ENCODE measurements around the gene REL. TPM values are rescaled to one million over a fixed set of nuclear protein-coding genes. Genes with fewer than 3 reads are reported as not detected.
A peak's percentile ranks its signal among the peaks of the same experiment; 100 is the strongest.

Gene REL
- 10 to 100 TPM; 27.1 to 28.8 TPM for total RNA-seq
- 10 to 100 TPM; 12.5 to 20.0 (median 13.7) TPM for polyA plus RNA-seq
- total RNA-seq = 25.7 to 164 (median 109) reads per million in 6 experiments

- Mint-ChIP-seq H3K27me3 (no peaks in the 10 kb centered on the region), H3K36me3 (no peaks in the 10 kb centered on the region), H3K9me3 (no peaks in the 10 kb centered on the region), H3K27ac (peak within 1 kb of the TSS; percentile 92 to 100 (median 98)), H3K4me1 (peaks cover 18 to 40% (median 32%) of the 10 kb centered on the region in 4 donors), H3K4me3 (peak within 1 kb of the TSS; percentile 90 to 99 (median 96))
- DNase-seq = peak; percentile 84 to 94 (median 88)
- ATAC-seq = peak; percentile 84 to 85
- POLR2A ChIA-PET = interaction anchor here (0.6 to 4.7 kb wide), 13 partner anchors 8 to 657 kb away, joined by 3 to 74 read pairs (median 8); partner anchors contain the start of genes PAPOLG and XPO1
Measured at GRCh38 chr2:60881047-60881932, at the start of gene REL. Gene REL (plus strand): TSS chr2:60881574. CDS start chr2:60881841, 267 bp downstream.

- Mint-ChIP-seq H3K27ac (no peak overlapping the region), H3K27me3 (peaks cover 1 to 26% (median 6%) of the 10 kb centered on the region in 5 donors), H3K36me3 (peaks cover 0 to 3% (median 0%) of the 10 kb centered on the region in 3 donors), H3K4me3 (no peak overlapping the region), H3K9me3 (no peaks in the 10 kb centered on the region), H3K4me1 (peaks cover 0 to 28% (median 4%) of the 10 kb centered on the region in 4 donors)
- DNase-seq (no peak), ATAC-seq (no peak)
- POLR2A ChIA-PET = no interaction called here
Measured at GRCh38 chr2:60831921-60832320, 49.5 kb upstream of the REL start.

DNA sequence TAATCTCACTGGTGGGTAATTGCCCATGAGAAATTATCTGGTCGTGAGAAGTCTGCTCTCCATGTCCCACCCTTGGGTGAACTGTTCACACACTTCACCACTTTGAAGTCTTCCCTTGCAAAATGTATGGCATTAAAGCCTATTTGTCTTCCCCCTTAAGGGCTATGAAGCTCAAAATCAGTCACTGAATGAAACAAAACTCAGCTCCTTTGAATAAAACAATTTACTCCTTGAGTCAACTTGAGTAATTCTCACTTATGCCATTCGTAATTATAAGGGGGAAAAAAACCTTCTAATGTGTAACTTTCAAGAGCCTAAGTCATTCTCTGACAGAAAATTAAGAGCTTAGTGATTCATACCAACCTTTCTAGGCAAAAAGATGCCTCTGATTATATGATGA is 48.8 kb upstream of the REL start:
- H3K27me3 Mint-ChIP-seq = peaks cover 1 to 26% (median 6%) of the 10 kb centered on the region in 5 donors
- no peaks in the 10 kb centered on the region for H3K9me3 Mint-ChIP-seq
- no peak for DNase-seq
- H3K36me3 Mint-ChIP-seq = peaks cover 0 to 3% (median 0%) of the 10 kb centered on the region in 3 donors
- POLR2A ChIA-PET = interaction anchor here (0.5 kb wide), 1 partner anchor 31 kb away, joined by 3 read pairs; no protein-coding TSS in a partner anchor
- H3K4me3 Mint-ChIP-seq = no peak overlapping the region
- peaks cover 0 to 29% (median 3%) of the 10 kb centered on the region in 4 donors for H3K4me1 Mint-ChIP-seq
- no peak for ATAC-seq
- no peak overlapping the region for H3K27ac Mint-ChIP-seq

- DNase-seq (no peak), ATAC-seq (peak in 1 of 2 donors; percentile 23)
- POLR2A ChIA-PET = no interaction called here
- no peak overlapping the region for H3K4me3 Mint-ChIP-seq
- H3K27me3 Mint-ChIP-seq = peaks cover 1 to 26% (median 6%) of the 10 kb centered on the region in 5 donors
- no peaks in the 10 kb centered on the region for H3K9me3 Mint-ChIP-seq
- H3K36me3 Mint-ChIP-seq = peaks cover 0 to 3% (median 0%) of the 10 kb centered on the region in 3 donors
- peak overlapping the region in 3 of 10 donors; percentile 29 to 83 (median 64) for H3K27ac Mint-ChIP-seq
- H3K4me1 Mint-ChIP-seq = peaks cover 0 to 36% (median 3%) of the 10 kb centered on the region in 4 donors
Measured at GRCh38 chr2:60834270-60834717, 47.1 kb upstream of the REL start.

GRCh38 chr2:60836491-60836890 is 44.9 kb upstream of the REL start:
- DNase-seq (no peak), ATAC-seq (no peak)
- peaks cover 0 to 18% (median 3%) of the 10 kb centered on the region in 5 donors for H3K27me3 Mint-ChIP-seq
- POLR2A ChIA-PET = no interaction called here
- H3K9me3 Mint-ChIP-seq = no peaks in the 10 kb centered on the region
- H3K4me1 Mint-ChIP-seq = peaks cover 7 to 52% (median 12%) of the 10 kb centered on the region in 4 donors
- no peak overlapping the region for H3K4me3 Mint-ChIP-seq
- H3K36me3 Mint-ChIP-seq = no peaks in the 10 kb centered on the region
- no peak overlapping the region for H3K27ac Mint-ChIP-seq

DNA sequence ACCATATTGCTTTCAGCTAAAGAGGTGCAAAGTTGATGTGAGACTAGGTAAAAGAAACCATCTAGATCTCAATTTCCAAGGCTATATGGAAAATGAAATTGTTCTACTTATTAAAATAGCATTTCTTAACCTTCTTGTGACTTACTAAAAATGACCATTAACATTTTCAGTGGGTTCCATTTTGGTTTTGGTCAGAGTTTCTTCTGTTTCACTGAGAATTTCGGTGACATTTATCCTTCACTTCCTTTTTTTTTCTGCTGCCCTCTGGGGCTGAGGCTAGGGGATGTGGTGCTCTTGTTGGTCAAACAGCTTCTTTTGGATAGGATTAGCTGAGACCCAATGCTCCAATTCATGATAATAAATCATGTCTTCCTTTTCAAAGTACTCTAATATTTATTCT is 44.3 kb upstream of the REL start:
- POLR2A ChIA-PET = no interaction called here
- DNase-seq = no peak
- H3K4me3 Mint-ChIP-seq = no peak overlapping the region
- H3K4me1 Mint-ChIP-seq = peaks cover 7 to 53% (median 12%) of the 10 kb centered on the region in 4 donors
- peaks cover 0 to 18% (median 3%) of the 10 kb centered on the region in 5 donors for H3K27me3 Mint-ChIP-seq
- H3K9me3 Mint-ChIP-seq = no peaks in the 10 kb centered on the region
- no peaks in the 10 kb centered on the region for H3K36me3 Mint-ChIP-seq
- no peak overlapping the region for H3K27ac Mint-ChIP-seq
- ATAC-seq = no peak

GRCh38 chr2:60838481-60838880 is 42.9 kb upstream of the REL start:
- Mint-ChIP-seq H3K27me3 (peaks cover 0 to 18% (median 1%) of the 10 kb centered on the region in 5 donors), H3K9me3 (no peaks in the 10 kb centered on the region), H3K4me1 (peaks cover 7 to 60% (median 12%) of the 10 kb centered on the region in 4 donors), H3K27ac (no peak overlapping the region), H3K36me3 (no peaks in the 10 kb centered on the region), H3K4me3 (no peak overlapping the region)
- POLR2A ChIA-PET = interaction anchor here (1.1 kb wide), 1 partner anchor 41 kb away, joined by 4 read pairs; no protein-coding TSS in a partner anchor
- ATAC-seq (no peak), DNase-seq (no peak)

DNA sequence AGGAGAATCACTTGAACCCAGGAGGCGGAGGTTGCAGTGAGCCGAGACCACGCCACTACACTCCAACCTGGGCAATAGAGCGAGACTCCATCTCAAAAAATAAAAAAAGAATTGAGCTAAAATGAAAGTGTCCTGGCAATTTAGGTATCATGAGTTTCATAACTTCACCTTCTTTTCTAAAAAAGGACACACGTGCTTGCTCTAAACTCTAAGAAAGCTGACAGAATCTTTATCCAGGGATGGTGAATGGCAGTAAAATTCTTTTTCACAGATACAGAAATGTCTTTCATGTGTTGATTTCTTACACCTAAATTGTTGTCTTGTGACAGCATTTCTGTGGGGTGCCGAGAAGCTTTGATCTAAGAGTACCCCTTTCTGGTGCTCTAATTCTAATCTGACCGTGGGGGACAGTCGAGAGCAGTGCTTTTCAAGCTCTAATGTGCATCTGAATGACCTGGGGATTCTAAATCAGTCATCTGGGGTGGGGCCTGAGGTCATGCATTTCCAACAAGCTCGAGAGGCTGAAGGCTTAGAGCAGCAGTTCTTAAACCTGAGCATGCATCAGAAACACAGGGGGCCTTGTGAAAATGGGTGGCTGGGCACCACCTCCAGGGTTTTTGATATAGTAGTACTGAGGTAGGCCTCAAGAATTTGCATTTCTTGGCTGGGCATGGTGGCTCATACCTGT is 42.1 kb upstream of the REL start:
- Mint-ChIP-seq H3K4me3 (peak overlapping the region in 1 of 10 donors; percentile 20), H3K27ac (peak overlapping the region in 3 of 10 donors; percentile 18 to 74 (median 34)), H3K36me3 (no peaks in the 10 kb centered on the region), H3K27me3 (peaks cover 0 to 10% (median 1%) of the 10 kb centered on the region in 5 donors), H3K4me1 (peaks cover 11 to 61% (median 14%) of the 10 kb centered on the region in 4 donors), H3K9me3 (no peaks in the 10 kb centered on the region)
- POLR2A ChIA-PET = interaction anchor here (1.1 kb wide), 1 partner anchor 40 kb away, joined by 4 read pairs; no protein-coding TSS in a partner anchor
- no peak for DNase-seq
- ATAC-seq = no peak

- no peaks in the 10 kb centered on the region for H3K36me3 Mint-ChIP-seq
- H3K4me1 Mint-ChIP-seq = peaks cover 11 to 53% (median 14%) of the 10 kb centered on the region in 4 donors
- ATAC-seq (peak; percentile 59 to 67), DNase-seq (peak in 3 of 10 donors; percentile 4 to 17 (median 7))
- H3K4me3 Mint-ChIP-seq = peak overlapping the region in 7 of 10 donors; percentile 30 to 40 (median 34)
- peak overlapping the region in 7 of 10 donors; percentile 36 to 83 (median 74) for H3K27ac Mint-ChIP-seq
- H3K9me3 Mint-ChIP-seq = no peaks in the 10 kb centered on the region
- no peaks in the 10 kb centered on the region for H3K27me3 Mint-ChIP-seq
- POLR2A ChIA-PET = interaction anchor here (0.6 kb wide), 1 partner anchor 22 kb away, joined by 3 read pairs; no protein-coding TSS in a partner anchor
Measured at GRCh38 chr2:60840880-60841279, 40.5 kb upstream of the REL start.

DNA sequence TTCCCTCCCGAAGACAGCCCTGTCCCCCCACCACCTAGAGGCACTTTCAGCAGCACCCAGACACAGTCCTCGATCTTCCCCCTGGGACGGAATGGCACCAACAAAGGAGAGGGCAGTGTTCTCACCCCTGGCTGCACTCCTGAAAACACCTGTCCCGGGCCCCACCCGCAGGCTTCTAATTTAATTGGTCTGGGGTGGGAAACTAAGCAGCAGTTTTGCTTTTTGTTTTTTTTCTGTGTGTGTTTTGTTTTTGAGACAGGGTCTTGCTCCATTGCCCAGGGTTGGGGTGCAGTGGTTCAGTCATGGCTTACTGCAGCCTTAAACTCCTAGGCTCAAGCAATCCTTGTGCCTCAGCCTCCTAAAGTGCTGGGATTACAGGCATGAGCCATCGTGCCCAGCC is 38.4 kb upstream of the REL start:
- DNase-seq (no peak), ATAC-seq (no peak)
- H3K27ac Mint-ChIP-seq = peak overlapping the region in 3 of 10 donors; percentile 37 to 47 (median 45)
- POLR2A ChIA-PET = no interaction called here
- H3K36me3 Mint-ChIP-seq = no peaks in the 10 kb centered on the region
- H3K27me3 Mint-ChIP-seq = peaks cover 0 to 3% (median 0%) of the 10 kb centered on the region in 5 donors
- peaks cover 11 to 48% (median 16%) of the 10 kb centered on the region in 4 donors for H3K4me1 Mint-ChIP-seq
- no peak overlapping the region for H3K4me3 Mint-ChIP-seq
- no peaks in the 10 kb centered on the region for H3K9me3 Mint-ChIP-seq

- DNase-seq (no peak), ATAC-seq (no peak)
- Mint-ChIP-seq H3K4me3 (no peak overlapping the region), H3K9me3 (no peaks in the 10 kb centered on the region), H3K27me3 (peaks cover 0 to 3% (median 0%) of the 10 kb centered on the region in 5 donors), H3K4me1 (peaks cover 11 to 43% (median 16%) of the 10 kb centered on the region in 4 donors), H3K27ac (no peak overlapping the region), H3K36me3 (no peaks in the 10 kb centered on the region)
- POLR2A ChIA-PET = no interaction called here
Measured at GRCh38 chr2:60844105-60844504, 37.3 kb upstream of the REL start.

- H3K36me3 Mint-ChIP-seq = no peaks in the 10 kb centered on the region
- ATAC-seq (no peak), DNase-seq (no peak)
- POLR2A ChIA-PET = no interaction called here
- H3K27me3 Mint-ChIP-seq = peaks cover 0 to 10% (median 2%) of the 10 kb centered on the region in 5 donors
- no peak overlapping the region for H3K4me3 Mint-ChIP-seq
- peaks cover 0 to 22% (median 7%) of the 10 kb centered on the region in 4 donors for H3K4me1 Mint-ChIP-seq
- no peak overlapping the region for H3K27ac Mint-ChIP-seq
- no peaks in the 10 kb centered on the region for H3K9me3 Mint-ChIP-seq
Measured at GRCh38 chr2:60847854-60848253, 33.5 kb upstream of the REL start.

Data from naive thymus-derived CD8-positive, alpha-beta T cell (primary cell).